H9 (cell line): Measurements from ENCODE around the gene KIAA1549. TPM values are rescaled to one million over a fixed set of nuclear protein-coding genes. Genes with fewer than 3 reads are reported as not detected.

Source experiments
- DNase-seq: peaks from one replicate; pipeline ENCODE4 v3.0.0-alpha.2; 2017
- H2AFZ ChIP-seq: one replicate; pipeline ENCODE4 v1.6.1; 2013; ENCODE audit warnings: mild to moderate bottlenecking, low read length, control low read depth, moderate library complexity
- H2AK5ac ChIP-seq: 2 replicates; pipeline ENCODE4 v1.6.1; 2013; ENCODE audit warnings: low read length, control low read depth, mixed read lengths; ENCODE audit not compliant: insufficient read length
- H2BK120ac ChIP-seq: one replicate; pipeline ENCODE4 v1.6.1; 2013; ENCODE audit warnings: low read depth, mild to moderate bottlenecking, low read length, control low read depth, inconsistent platforms; ENCODE audit not compliant: poor library complexity, severe bottlenecking
- H2BK12ac ChIP-seq: 2 replicates; pipeline ENCODE4 v1.6.1; 2013; ENCODE audit warnings: low read length, control low read depth, mixed read lengths, low read depth; ENCODE audit not compliant: insufficient read length
- H2BK15ac ChIP-seq: 2 replicates; pipeline ENCODE4 v1.6.1; 2013; ENCODE audit warnings: low read depth, low read length, control low read depth
- H2BK20ac ChIP-seq: one replicate; pipeline ENCODE4 v1.6.1; 2013; ENCODE audit warnings: low read depth, mild to moderate bottlenecking, low read length, control low read depth, inconsistent platforms; ENCODE audit not compliant: poor library complexity, severe bottlenecking
- H2BK5ac ChIP-seq: 2 replicates; pipeline ENCODE4 v1.6.1; 2013; ENCODE audit warnings: low read length, control low read depth, mixed read lengths; ENCODE audit not compliant: insufficient read length
- H3K14ac ChIP-seq: 2 replicates; pipeline ENCODE4 v1.6.1; 2013; ENCODE audit warnings: low read length, control low read depth; ENCODE audit not compliant: insufficient read depth
- H3K18ac ChIP-seq: 2 replicates; pipeline ENCODE4 v1.6.1; 2013; ENCODE audit warnings: low read depth, mild to moderate bottlenecking, mixed read lengths, low read length, control low read depth; ENCODE audit not compliant: insufficient read length
- H3K23ac ChIP-seq: 2 replicates; pipeline ENCODE4 v1.6.1; 2013; ENCODE audit warnings: low read length, control low read depth, mixed read lengths, low read depth; ENCODE audit not compliant: insufficient read length
- H3K23me2 ChIP-seq: 2 replicates; pipeline ENCODE4 v1.6.1; 2013; ENCODE audit warnings: low read depth, mild to moderate bottlenecking, mixed read lengths, low read length, control low read depth; ENCODE audit not compliant: insufficient read length, poor library complexity, severe bottlenecking
- H3K27ac ChIP-seq: 2 replicates; pipeline ENCODE4 v1.5.1; 2013; ENCODE audit warnings: low read length, control low read depth, mixed read lengths, low read depth; ENCODE audit not compliant: insufficient read length
- H3K27me3 ChIP-seq: 2 replicates; pipeline ENCODE4 v1.6.1; 2013; ENCODE audit warnings: low read length, control low read depth, inconsistent platforms; ENCODE audit not compliant: insufficient read depth
- H3K4ac ChIP-seq: 2 replicates; pipeline ENCODE4 v1.6.1; 2013; ENCODE audit warnings: low read depth, mild to moderate bottlenecking, control low read depth, inconsistent platforms, low read length, moderate library complexity
- H3K4me1 ChIP-seq: 2 replicates; pipeline ENCODE4 v1.6.1; 2013; ENCODE audit warnings: low read length, control low read depth, inconsistent platforms; ENCODE audit not compliant: insufficient read depth
- H3K4me2 ChIP-seq: 2 replicates; pipeline ENCODE4 v1.6.1; 2013; ENCODE audit warnings: low read length, control low read depth, mixed read lengths; ENCODE audit not compliant: insufficient read length, insufficient read depth
- H3K56ac ChIP-seq: 2 replicates; pipeline ENCODE4 v1.6.1; 2013; ENCODE audit warnings: low read depth, mild to moderate bottlenecking, mixed read lengths, low read length, control low read depth; ENCODE audit not compliant: insufficient read length
- H3K79me1 ChIP-seq: 2 replicates; pipeline ENCODE4 v1.6.1; 2013; ENCODE audit warnings: low read depth, mild to moderate bottlenecking, moderate library complexity, low read length, control low read depth, inconsistent platforms; ENCODE audit not compliant: insufficient read depth, poor library complexity, severe bottlenecking
- H3K79me2 ChIP-seq: 2 replicates; pipeline ENCODE4 v1.6.1; 2013; ENCODE audit warnings: low read length, control low read depth, inconsistent platforms; ENCODE audit not compliant: insufficient read depth
- H3K9ac ChIP-seq: 2 replicates; pipeline ENCODE4 v1.6.1; 2013; ENCODE audit warnings: low read length, control low read depth, mixed read lengths; ENCODE audit not compliant: insufficient read length; ENCODE audit errors: extremely low read depth
- H3K9me3 ChIP-seq: one replicate; pipeline ENCODE4 v1.6.1; 2013; ENCODE audit warnings: low read depth, low read length, inconsistent platforms; ENCODE audit not compliant: control insufficient read depth
- H3T11ph ChIP-seq: one replicate; pipeline ENCODE4 v1.6.1; 2013; ENCODE audit warnings: mild to moderate bottlenecking, low read length, control low read depth, inconsistent platforms
- H4K20me1 ChIP-seq: one replicate; pipeline ENCODE4 v1.6.1; 2013; ENCODE audit not compliant: control insufficient read depth, insufficient read length, insufficient read depth
- H4K5ac ChIP-seq: 2 replicates; pipeline ENCODE4 v1.6.1; 2013; ENCODE audit warnings: low read depth, mild to moderate bottlenecking, mixed read lengths, low read length, control low read depth; ENCODE audit not compliant: insufficient read length
- H4K8ac ChIP-seq: replicated peaks from 2 replicates; pipeline ENCODE4 v1.6.1; 2013; ENCODE audit warnings: low read length, control low read depth, mixed read lengths, low read depth; ENCODE audit not compliant: insufficient read length
- H4K91ac ChIP-seq: 2 replicates; pipeline ENCODE4 v1.6.1; 2013; ENCODE audit warnings: low read depth, mild to moderate bottlenecking, moderate library complexity, mixed read lengths, low read length, control low read depth; ENCODE audit not compliant: insufficient read length
- H3K27ac Mint-ChIP-seq, 3 experiments: 2 replicates in 2 of 3; 3 replicates in 1 of 3; pipeline ENCODE4 v1.8.0; 2020 to 2021; ENCODE audit warnings: mixed read lengths in 3 of 3, mild to moderate bottlenecking in 1 of 3, moderate library complexity in 1 of 3
- H3K27me3 Mint-ChIP-seq: 2 replicates; pipeline ENCODE4 v1.8.0; 2021; ENCODE audit warnings: low read depth, mild to moderate bottlenecking, moderate library complexity, mixed read lengths
- H3K36me3 Mint-ChIP-seq, 3 experiments: 2 replicates in 2 of 3; 3 replicates in 1 of 3; pipeline ENCODE4 v1.8.0; 2020 to 2021; ENCODE audit warnings: low read depth in 3 of 3, mixed read lengths in 3 of 3; ENCODE audit not compliant: insufficient read depth in 1 of 3
- H3K4me1 Mint-ChIP-seq, 2 experiments: 2 replicates each; pipeline ENCODE4 v1.8.0; 2020; ENCODE audit warnings: mixed read lengths in 2 of 2
- H3K4me3 Mint-ChIP-seq, 2 experiments: 2 replicates in 1 of 2; 3 replicates in 1 of 2; pipeline ENCODE4 v1.8.0; 2020 to 2021; ENCODE audit warnings: mild to moderate bottlenecking in 2 of 2, mixed read lengths in 2 of 2, moderate library complexity in 1 of 2
- H3K9me3 Mint-ChIP-seq, 2 experiments: 2 replicates in 1 of 2; 3 replicates in 1 of 2; pipeline ENCODE4 v1.8.0; 2020; ENCODE audit warnings: mild to moderate bottlenecking in 2 of 2, mixed read lengths in 2 of 2, moderate library complexity in 1 of 2
- WGBS: extraction: QIAGEN DNeasy Blood & Tissue Kit; methylation state at CpG from one replicate; pipeline ENCODE4 v1.1.7; 2013; ENCODE audit warnings: missing lambda C conversion rate, low lambda C conversion rate, mixed read lengths; ENCODE audit not compliant: insufficient read length; ENCODE audit errors: extremely low coverage; 5-methylcytosine and 5-hydroxymethylcytosine counted together
- total RNA-seq: library from RNA; stranded (reverse); gene quantifications from 2 replicates; pipeline ENCODE4 v1.2.1, GENCODE V29; 2021
- TF ChIP-seq, protein P1 (sequence below): fragments of 200-600 bp; sonication (generic); conservative IDR thresholded peaks from 3 replicates; pipeline ENCODE4 v1.8.0; 2021; ENCODE audit warnings: antibody characterized with exemption, mild to moderate bottlenecking

KIAA1549 gene
- total RNA-seq, 1 experiment from 2014 or later: 11.9 TPM

DNA sequence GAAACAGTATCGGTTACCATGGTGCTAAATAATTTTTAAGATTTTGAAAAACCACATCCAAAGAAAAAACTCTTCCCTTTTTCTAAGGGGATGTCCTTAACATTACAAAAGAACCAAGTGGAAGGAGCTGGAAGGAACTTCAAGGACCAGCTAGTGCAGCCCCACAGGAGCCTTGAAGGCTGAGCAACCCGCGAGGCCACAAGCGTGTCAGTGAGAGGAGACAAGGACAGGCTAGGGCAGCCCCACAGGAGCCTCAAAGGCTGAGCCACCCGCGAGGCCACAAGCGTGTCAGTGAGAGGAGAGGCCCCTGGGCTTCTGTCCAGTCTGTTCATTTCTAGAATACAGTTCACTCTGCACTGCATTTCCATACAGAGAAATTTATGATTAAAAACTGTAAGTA is 103.1 kb downstream of the KIAA1549 start:
- H2BK5ac ChIP-seq: no peak overlapping the region
- H3K9me3 Mint-ChIP-seq: no peaks in the 10 kb centered on the region

More for the DNA sequence above, 103.1 kb downstream of the KIAA1549 start:
- H2BK120ac ChIP-seq: no peak overlapping the region
- no peaks in the 10 kb centered on the region for H3K27me3 ChIP-seq
- no peaks in the 10 kb centered on the region for H3K79me2 ChIP-seq
- Mint-ChIP-seq H3K4me3 (no peak overlapping the region), H3K36me3 (peaks cover 11 to 30% (median 28%) of the 10 kb centered on the region in 3 experiments; a peak in 6 of 7 replicates), H3K27ac (peak overlapping the region; percentile 51 to 75 (median 69); a peak in 3 of 7 replicates), H3K27me3 (no peaks in the 10 kb centered on the region), H3K4me1 (peaks cover 0 to under 1% of the 10 kb centered on the region in 2 experiments; a peak in 2 of 4 replicates)
- no peak overlapping the region for H2BK15ac ChIP-seq
- no peak overlapping the region for H3K14ac ChIP-seq
- DNase-seq: no peak
- no peaks in the 10 kb centered on the region for H3K4me1 ChIP-seq
- no peak overlapping the region for H2BK12ac ChIP-seq
- no peak overlapping the region for H2AK5ac ChIP-seq
- no peak overlapping the region for H3K27ac ChIP-seq
- no peak overlapping the region for H3K23ac ChIP-seq
- H2BK20ac ChIP-seq: no peak overlapping the region
- H3K4ac ChIP-seq: no peak overlapping the region
- H3K9ac ChIP-seq: no peak overlapping the region
- no peaks in the 10 kb centered on the region for H3K79me1 ChIP-seq
- WGBS: no CpG with 5 or more reads among the region's 7 CpGs
- H2AFZ ChIP-seq: no peak overlapping the region
- TF ChIP-seq, protein P1, sequence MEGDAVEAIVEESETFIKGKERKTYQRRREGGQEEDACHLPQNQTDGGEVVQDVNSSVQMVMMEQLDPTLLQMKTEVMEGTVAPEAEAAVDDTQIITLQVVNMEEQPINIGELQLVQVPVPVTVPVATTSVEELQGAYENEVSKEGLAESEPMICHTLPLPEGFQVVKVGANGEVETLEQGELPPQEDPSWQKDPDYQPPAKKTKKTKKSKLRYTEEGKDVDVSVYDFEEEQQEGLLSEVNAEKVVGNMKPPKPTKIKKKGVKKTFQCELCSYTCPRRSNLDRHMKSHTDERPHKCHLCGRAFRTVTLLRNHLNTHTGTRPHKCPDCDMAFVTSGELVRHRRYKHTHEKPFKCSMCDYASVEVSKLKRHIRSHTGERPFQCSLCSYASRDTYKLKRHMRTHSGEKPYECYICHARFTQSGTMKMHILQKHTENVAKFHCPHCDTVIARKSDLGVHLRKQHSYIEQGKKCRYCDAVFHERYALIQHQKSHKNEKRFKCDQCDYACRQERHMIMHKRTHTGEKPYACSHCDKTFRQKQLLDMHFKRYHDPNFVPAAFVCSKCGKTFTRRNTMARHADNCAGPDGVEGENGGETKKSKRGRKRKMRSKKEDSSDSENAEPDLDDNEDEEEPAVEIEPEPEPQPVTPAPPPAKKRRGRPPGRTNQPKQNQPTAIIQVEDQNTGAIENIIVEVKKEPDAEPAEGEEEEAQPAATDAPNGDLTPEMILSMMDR: no peak
- no peak overlapping the region for H4K8ac ChIP-seq
- no peak overlapping the region for H4K91ac ChIP-seq
- no peaks in the 10 kb centered on the region for H3K9me3 ChIP-seq
- no peak overlapping the region for H3K18ac ChIP-seq
- H3T11ph ChIP-seq: no peak overlapping the region
- H4K20me1 ChIP-seq: no peaks in the 10 kb centered on the region
- H3K56ac ChIP-seq: no peak overlapping the region
- H4K5ac ChIP-seq: no peak overlapping the region
- H3K23me2 ChIP-seq: no peaks in the 10 kb centered on the region
- no peak overlapping the region for H3K4me2 ChIP-seq
